Measurements from ENCODE around the gene SPCS1. TPM values are rescaled to one million over a fixed set of nuclear protein-coding genes. Genes with fewer than 3 reads are reported as not detected.

Gene SPCS1
- total and polyA plus RNA-seq, 9 of the 15 experiments (the other 6 are each of a cell fraction or from before 2014, with no cell fraction given), result 73.9 to 567 (median 127) TPM

DNA sequence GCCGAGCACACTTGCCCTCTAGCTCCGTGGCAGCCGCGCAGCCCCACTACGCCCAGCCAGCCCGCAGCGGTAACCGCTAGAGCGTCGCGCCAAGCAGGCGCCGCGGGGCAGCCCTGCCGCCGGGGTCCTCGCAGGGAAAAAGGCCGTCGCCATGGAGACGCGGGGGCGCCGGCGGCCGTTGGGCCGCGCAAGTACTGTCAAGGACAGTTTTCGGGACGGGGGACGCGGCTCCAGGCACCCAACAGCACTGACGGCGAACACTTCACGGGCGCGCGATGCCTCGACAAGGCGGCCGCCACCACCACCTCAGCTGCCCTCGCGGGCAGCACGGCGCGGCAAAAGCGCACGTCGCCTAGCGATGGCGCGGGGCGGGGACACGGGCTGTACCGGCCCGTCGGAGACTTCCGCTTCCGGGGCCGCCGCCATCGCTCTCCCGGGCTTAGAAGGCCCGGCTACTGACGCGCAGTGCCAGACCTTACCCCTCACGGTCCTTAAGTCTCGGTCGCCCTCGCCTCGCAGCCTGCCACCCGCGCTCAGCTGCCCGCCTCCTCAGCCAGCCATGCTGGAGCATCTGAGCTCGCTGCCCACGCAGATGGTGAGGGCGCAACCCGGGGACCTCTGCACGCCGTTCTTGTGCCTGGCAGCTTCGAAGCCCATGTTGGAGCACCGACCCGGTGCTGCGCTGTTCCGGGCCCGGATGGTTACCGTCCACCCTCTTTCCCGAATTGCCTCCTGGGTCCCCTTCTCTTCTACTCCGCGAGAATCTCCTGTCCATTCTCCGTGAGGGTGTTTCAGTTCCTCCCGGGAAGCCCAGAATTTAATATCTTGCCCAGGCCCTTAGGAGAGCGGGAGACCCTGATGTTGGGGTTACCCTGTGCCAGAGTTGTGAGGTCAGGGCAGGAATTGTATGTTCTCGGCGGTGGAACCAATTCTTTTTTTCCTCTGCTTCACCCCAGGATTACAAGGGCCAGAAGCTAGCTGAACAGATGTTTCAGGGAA is at the start of gene SPCS1, which contains the start of gene GLT8D1 (continued):
- no peak for TF ChIP-seq ZHX1 (conservative IDR thresholded peaks at IDR 0.05; ENCODE audit: low read length)
- no peak for TF ChIP-seq ZNF589 (CRISPR knock-in tag; IDR thresholded peaks at IDR 0.05; ENCODE audit: low read depth)
- TF ChIP-seq, protein P1, sequence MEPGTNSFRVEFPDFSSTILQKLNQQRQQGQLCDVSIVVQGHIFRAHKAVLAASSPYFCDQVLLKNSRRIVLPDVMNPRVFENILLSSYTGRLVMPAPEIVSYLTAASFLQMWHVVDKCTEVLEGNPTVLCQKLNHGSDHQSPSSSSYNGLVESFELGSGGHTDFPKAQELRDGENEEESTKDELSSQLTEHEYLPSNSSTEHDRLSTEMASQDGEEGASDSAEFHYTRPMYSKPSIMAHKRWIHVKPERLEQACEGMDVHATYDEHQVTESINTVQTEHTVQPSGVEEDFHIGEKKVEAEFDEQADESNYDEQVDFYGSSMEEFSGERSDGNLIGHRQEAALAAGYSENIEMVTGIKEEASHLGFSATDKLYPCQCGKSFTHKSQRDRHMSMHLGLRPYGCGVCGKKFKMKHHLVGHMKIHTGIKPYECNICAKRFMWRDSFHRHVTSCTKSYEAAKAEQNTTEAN (CRISPR knock-in tag; IDR thresholded peaks at IDR 0.05), result no peak
- TF ChIP-seq IRF2 (CRISPR knock-in tag; IDR thresholded peaks at IDR 0.05), result no peak
- no peak for TF ChIP-seq ZFP36 (IDR thresholded peaks at IDR 0.05; ENCODE audit: low read depth, low read length, partially characterized antibody)
- TF ChIP-seq, protein P2, sequence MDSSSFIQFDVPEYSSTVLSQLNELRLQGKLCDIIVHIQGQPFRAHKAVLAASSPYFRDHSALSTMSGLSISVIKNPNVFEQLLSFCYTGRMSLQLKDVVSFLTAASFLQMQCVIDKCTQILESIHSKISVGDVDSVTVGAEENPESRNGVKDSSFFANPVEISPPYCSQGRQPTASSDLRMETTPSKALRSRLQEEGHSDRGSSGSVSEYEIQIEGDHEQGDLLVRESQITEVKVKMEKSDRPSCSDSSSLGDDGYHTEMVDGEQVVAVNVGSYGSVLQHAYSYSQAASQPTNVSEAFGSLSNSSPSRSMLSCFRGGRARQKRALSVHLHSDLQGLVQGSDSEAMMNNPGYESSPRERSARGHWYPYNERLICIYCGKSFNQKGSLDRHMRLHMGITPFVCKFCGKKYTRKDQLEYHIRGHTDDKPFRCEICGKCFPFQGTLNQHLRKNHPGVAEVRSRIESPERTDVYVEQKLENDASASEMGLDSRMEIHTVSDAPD (CRISPR knock-in tag; IDR thresholded peaks at IDR 0.05), result no peak
- no peak for TF ChIP-seq HEY1 (CRISPR knock-in tag; IDR thresholded peaks at IDR 0.05; ENCODE audit: borderline replicate concordance)
- no peak for TF ChIP-seq PBX2 (CRISPR knock-in tag; IDR thresholded peaks at IDR 0.05; ENCODE audit: low read depth)
- no peak for TF ChIP-seq PBX2 (tag; conservative IDR thresholded peaks at IDR 0.05; ENCODE audit: low read depth)
- TF ChIP-seq, protein P3, sequence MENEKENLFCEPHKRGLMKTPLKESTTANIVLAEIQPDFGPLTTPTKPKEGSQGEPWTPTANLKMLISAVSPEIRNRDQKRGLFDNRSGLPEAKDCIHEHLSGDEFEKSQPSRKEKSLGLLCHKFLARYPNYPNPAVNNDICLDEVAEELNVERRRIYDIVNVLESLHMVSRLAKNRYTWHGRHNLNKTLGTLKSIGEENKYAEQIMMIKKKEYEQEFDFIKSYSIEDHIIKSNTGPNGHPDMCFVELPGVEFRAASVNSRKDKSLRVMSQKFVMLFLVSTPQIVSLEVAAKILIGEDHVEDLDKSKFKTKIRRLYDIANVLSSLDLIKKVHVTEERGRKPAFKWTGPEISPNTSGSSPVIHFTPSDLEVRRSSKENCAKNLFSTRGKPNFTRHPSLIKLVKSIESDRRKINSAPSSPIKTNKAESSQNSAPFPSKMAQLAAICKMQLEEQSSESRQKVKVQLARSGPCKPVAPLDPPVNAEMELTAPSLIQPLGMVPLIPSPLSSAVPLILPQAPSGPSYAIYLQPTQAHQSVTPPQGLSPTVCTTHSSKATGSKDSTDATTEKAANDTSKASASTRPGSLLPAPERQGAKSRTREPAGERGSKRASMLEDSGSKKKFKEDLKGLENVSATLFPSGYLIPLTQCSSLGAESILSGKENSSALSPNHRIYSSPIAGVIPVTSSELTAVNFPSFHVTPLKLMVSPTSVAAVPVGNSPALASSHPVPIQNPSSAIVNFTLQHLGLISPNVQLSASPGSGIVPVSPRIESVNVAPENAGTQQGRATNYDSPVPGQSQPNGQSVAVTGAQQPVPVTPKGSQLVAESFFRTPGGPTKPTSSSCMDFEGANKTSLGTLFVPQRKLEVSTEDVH (IDR thresholded peaks at IDR 0.05; ENCODE audit: low read depth, partially characterized antibody), result peak; percentile 84
- TF ChIP-seq ZBTB5 (IDR thresholded peaks at IDR 0.05), result no peak

Measured in K562 (cell line).